K562 (cell line): ENCODE results near the gene THRSP. TPM values are rescaled to one million over a fixed set of nuclear protein-coding genes. Genes with fewer than 3 reads are reported as not detected.

Experiments used
- ARID3B ChIP-seq: fragments of 250-450 bp; sonication (Bioruptor Pico); IDR thresholded peaks from 2 replicates; pipeline ENCODE4 v1.4.0; 2020; ENCODE audit warnings: borderline replicate concordance
- CBFA2T3 ChIP-seq: fragments of 450-650 bp; IDR thresholded peaks from 2 replicates; pipeline ENCODE4 v1.6.1; 2017
- CBX1 ChIP-seq: sonication (generic); IDR thresholded peaks from 2 replicates; pipeline ENCODE4 v1.6.1; 2016; ENCODE audit warnings: antibody characterized with exemption, low read depth, mild to moderate bottlenecking
- HBP1 ChIP-seq: fragments of 450-650 bp; formaldehyde crosslinking; IDR thresholded peaks from 2 replicates; pipeline ENCODE4 v1.4.0; 2022; ENCODE audit warnings: missing genetic modification characterization
- HDAC1 ChIP-seq, 2 experiments: fragments of 450-650 bp; IDR thresholded peaks; 2 replicates each; pipeline ENCODE4 v1.6.1; 2016 to 2017; ENCODE audit warnings: inconsistent platforms in 1 of 2, mild to moderate bottlenecking in 1 of 2, moderate library complexity in 1 of 2
- HDAC3 ChIP-seq: fragments of 450-650 bp; IDR thresholded peaks from 2 replicates; pipeline ENCODE4 v1.6.1; 2018; ENCODE audit warnings: borderline replicate concordance, mild to moderate bottlenecking, moderate library complexity; ENCODE audit not compliant: partially characterized antibody
- LARP7 ChIP-seq: fragments of 450-650 bp; IDR thresholded peaks from 2 replicates; pipeline ENCODE4 v1.6.1; 2016
- PCBP2 ChIP-seq: fragments of 200-400 bp; formaldehyde crosslinking; IDR thresholded peaks from 2 replicates; pipeline ENCODE4 v1.6.1; 2018; ENCODE audit warnings: low read length, low read depth, mild to moderate bottlenecking, moderate library complexity; ENCODE audit not compliant: poor library complexity, severe bottlenecking
- PRPF4 ChIP-seq: fragments of 200-400 bp; formaldehyde crosslinking; IDR thresholded peaks from one replicate; pipeline ENCODE4 v1.6.1; 2017; ENCODE audit warnings: low read length, low read depth, mild to moderate bottlenecking; ENCODE audit not compliant: insufficient read depth, poor library complexity, severe bottlenecking
- REST ChIP-seq, 2 experiments: fragments of 450-650 bp; formaldehyde crosslinking in 1 of 2; IDR thresholded peaks; 2 replicates each; pipeline versions ENCODE4 v1.4.0 to v1.6.1; 2014 to 2020; ENCODE audit warnings: mild to moderate bottlenecking in 2 of 2, borderline replicate concordance in 1 of 2, low read depth in 1 of 2
- SMC3 ChIP-seq: conservative IDR thresholded peaks from 2 replicates; pipeline ENCODE4 v1.6.1; 2011; ENCODE audit warnings: low read depth, low read length, improper control_type of control experiment; ENCODE audit not compliant: insufficient read depth
- SRSF7 ChIP-seq: fragments of 200-400 bp; formaldehyde crosslinking; optimal IDR thresholded peaks from 2 replicates; pipeline ENCODE3; 2017; ENCODE audit warnings: mild to moderate bottlenecking, low read depth, low read length
- ZBTB5 ChIP-seq: fragments of 450-650 bp; IDR thresholded peaks from 2 replicates; pipeline ENCODE4 v1.6.1; 2017; ENCODE audit warnings: antibody characterized with exemption
- ZBTB7A ChIP-seq: IDR thresholded peaks from 2 replicates; pipeline ENCODE4 v1.6.1; 2011; ENCODE audit warnings: low read depth, mild to moderate bottlenecking, low read length, moderate library complexity, borderline replicate concordance; ENCODE audit not compliant: control insufficient read depth
- ZSCAN29 ChIP-seq: fragments of 450-650 bp; IDR thresholded peaks from 2 replicates; pipeline ENCODE4 v1.6.1; 2017
- polyA plus RNA-seq, 8 experiments: library from polyadenylated mRNA; depleted of rRNA in 4 of 8; stranded (reverse) in 5 of 8; unstranded in 3 of 8; fragments of >200 nt; fragmentation: Nextera tagmentation in 2 of 8; fragmentation: Illumina TruSeq in 1 of 8; extraction: Ambion mirVana in 2 of 8; extraction: Trizol in 1 of 8; gene quantifications; 2 replicates each; pipeline versions ENCODE4 v1.2.1 to v1.2.3, GENCODE V29; 2011 to 2014; ENCODE audit warnings: inconsistent platforms in 1 of 8, missing spikeins in 1 of 8
- total RNA-seq, 7 experiments: library from RNA; depleted of rRNA in 6 of 7; stranded (reverse); fragments of >200 nt in 6 of 7; fragmentation: Illumina TruSeq in 2 of 7; extraction: Trizol in 2 of 7; gene quantifications; 2 replicates each; pipeline versions ENCODE4 v1.2.1 to v1.2.3, GENCODE V29; 2011 to 2021; ENCODE audit warnings: low replicate concordance in 1 of 7

Gene THRSP
- total and polyA plus RNA-seq, 9 of the 15 experiments (the other 6 are each of a cell fraction or from before 2014, with no cell fraction given): 0.23 to 0.56 (median 0.31) TPM; not detected in 2

- TF ChIP-seq ARID3B (CRISPR knock-in tag) (no peak), CBFA2T3 (0 out of 2 replicates have a peak, but pooled peaks have one; percentile 3), ZBTB7A (no peak; the same call in 1 of the 2 replicates), LARP7 (no peak), HDAC3 (no peak), ZBTB5 (no peak), PRPF4 (no peak), REST (IDR thresholded peaks at IDR 0.05; ENCODE audit: borderline replicate concordance) (no peak), REST (CRISPR knock-in tag; IDR thresholded peaks at IDR 0.05; ENCODE audit: low read depth) (no peak), SMC3 (no peak), HDAC1 (IDR thresholded peaks at IDR 0.05) (0 out of 4 replicates have a peak, but pooled peaks of 1 of the 2 experiments have one; percentile 28), PCBP2 (no peak), SRSF7 (no peak), HBP1 (no peak), ZSCAN29 (no peak), CBX1 (no peak)
Measured at GRCh38 chr11:78061921-78062311, 1.7 kb upstream of the THRSP start (continued).
